ENCODE measurements around the gene CAPN11. TPM values are rescaled to one million over a fixed set of nuclear protein-coding genes. Genes with fewer than 3 reads are reported as not detected.
A peak's percentile ranks its signal among the peaks of the same experiment; 100 is the strongest.

CAPN11 gene
- total RNA-seq, 1 donor from 2014 or later, result not detected

GRCh38 chr6:44152533-44152932 lies 6.1 kb upstream of the CAPN11 start:
- ChIA-PET POLR2A (no interaction called here), CTCF (interaction anchor here (2.4 kb wide), 1 partner anchor 55 kb away, joined by 18 read pairs; no protein-coding TSS in a partner anchor)
- no peaks in the 10 kb centered on the region for H3K9me3 Mint-ChIP-seq
- H3K36me3 Mint-ChIP-seq (ENCODE audit: low read depth), result peaks cover 18% of the 10 kb centered on the region
- intact Hi-C loops (cut with micrococcal nuclease), result loop anchor here (1.0 to 10.0 kb wide), 2 partner anchors 56 to 428 kb away; no protein-coding TSS in a partner anchor
- TF ChIP-seq, protein P1, sequence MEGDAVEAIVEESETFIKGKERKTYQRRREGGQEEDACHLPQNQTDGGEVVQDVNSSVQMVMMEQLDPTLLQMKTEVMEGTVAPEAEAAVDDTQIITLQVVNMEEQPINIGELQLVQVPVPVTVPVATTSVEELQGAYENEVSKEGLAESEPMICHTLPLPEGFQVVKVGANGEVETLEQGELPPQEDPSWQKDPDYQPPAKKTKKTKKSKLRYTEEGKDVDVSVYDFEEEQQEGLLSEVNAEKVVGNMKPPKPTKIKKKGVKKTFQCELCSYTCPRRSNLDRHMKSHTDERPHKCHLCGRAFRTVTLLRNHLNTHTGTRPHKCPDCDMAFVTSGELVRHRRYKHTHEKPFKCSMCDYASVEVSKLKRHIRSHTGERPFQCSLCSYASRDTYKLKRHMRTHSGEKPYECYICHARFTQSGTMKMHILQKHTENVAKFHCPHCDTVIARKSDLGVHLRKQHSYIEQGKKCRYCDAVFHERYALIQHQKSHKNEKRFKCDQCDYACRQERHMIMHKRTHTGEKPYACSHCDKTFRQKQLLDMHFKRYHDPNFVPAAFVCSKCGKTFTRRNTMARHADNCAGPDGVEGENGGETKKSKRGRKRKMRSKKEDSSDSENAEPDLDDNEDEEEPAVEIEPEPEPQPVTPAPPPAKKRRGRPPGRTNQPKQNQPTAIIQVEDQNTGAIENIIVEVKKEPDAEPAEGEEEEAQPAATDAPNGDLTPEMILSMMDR (IDR thresholded peaks at IDR 0.05), result no peak
- DNase-seq, result no peak
- H3K4me3 Mint-ChIP-seq, result no peak overlapping the region
- peaks cover 5% of the 10 kb centered on the region for H3K4me1 Mint-ChIP-seq
- H3K27me3 Mint-ChIP-seq, result no peaks in the 10 kb centered on the region
- no peak overlapping the region for H3K27ac Mint-ChIP-seq
- ATAC-seq (ENCODE audit: low read depth), result no peak

GRCh38 chr6:44154067-44154466 lies 4.6 kb upstream of the CAPN11 start:
- Mint-ChIP-seq H3K36me3 (ENCODE audit: low read depth) (peaks cover 6% of the 10 kb centered on the region), H3K27ac (no peak overlapping the region), H3K4me1 (peaks cover 5% of the 10 kb centered on the region), H3K4me3 (no peak overlapping the region), H3K27me3 (no peaks in the 10 kb centered on the region), H3K9me3 (no peaks in the 10 kb centered on the region)
- DNase-seq (no peak), ATAC-seq (ENCODE audit: low read depth) (no peak)
- intact Hi-C loops (cut with micrococcal nuclease), result loop anchor here (10.0 kb wide), 1 partner anchor 429 kb away; no protein-coding TSS in a partner anchor
- POLR2A ChIA-PET, result no interaction called here
- CTCF ChIA-PET, result interaction anchor here (2.4 kb wide), 1 partner anchor 57 kb away, joined by 18 read pairs; no protein-coding TSS in a partner anchor
- TF ChIP-seq, protein P1 (IDR thresholded peaks at IDR 0.05), result no peak

DNA sequence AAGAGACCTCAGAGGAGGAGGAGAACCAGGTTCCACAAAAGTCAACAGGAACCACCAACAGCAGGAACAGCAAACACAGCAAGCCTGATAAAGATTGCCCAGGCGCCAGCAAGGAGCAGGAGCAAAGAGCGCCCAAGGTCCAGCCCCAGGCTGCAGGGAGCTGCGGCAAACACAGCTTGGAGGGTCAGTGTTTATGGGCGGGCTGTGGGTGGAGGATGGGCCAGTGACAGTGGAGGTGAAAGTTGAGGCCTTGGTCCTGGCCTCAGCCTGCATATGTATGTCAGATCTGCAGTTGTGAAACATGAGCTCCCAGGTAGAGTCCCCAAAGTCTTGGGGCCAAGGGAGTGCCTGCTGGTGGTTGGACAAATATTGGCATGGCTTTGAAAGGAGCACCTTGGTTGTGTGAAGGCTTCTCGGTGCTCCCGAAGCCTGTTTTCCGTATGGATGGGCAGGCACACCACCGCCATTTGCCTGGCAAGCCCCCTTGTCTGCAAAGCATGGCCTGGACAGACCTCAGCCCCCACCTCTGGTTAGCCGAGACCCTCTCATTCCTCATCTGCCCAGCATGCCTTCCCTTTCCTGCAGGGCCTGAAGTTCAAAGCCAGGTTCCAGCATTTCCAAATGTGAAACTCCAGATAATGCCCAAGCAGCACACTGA lies 2.0 kb upstream of the CAPN11 start:
- H3K27ac Mint-ChIP-seq, result no peak overlapping the region
- TF ChIP-seq, protein P1 (IDR thresholded peaks at IDR 0.05), result no peak
- ATAC-seq (ENCODE audit: low read depth) (no peak), DNase-seq (no peak)
- H3K9me3 Mint-ChIP-seq, result no peaks in the 10 kb centered on the region
- H3K27me3 Mint-ChIP-seq, result no peaks in the 10 kb centered on the region
- CTCF ChIA-PET, result no interaction called here
- H3K36me3 Mint-ChIP-seq (ENCODE audit: low read depth), result no peaks in the 10 kb centered on the region
- peaks cover 2% of the 10 kb centered on the region for H3K4me1 Mint-ChIP-seq
- POLR2A ChIA-PET, result no interaction called here
- intact Hi-C loops (cut with micrococcal nuclease), result loop anchor here (10.0 kb wide), 1 partner anchor 432 kb away; no protein-coding TSS in a partner anchor
- H3K4me3 Mint-ChIP-seq, result no peak overlapping the region

DNA sequence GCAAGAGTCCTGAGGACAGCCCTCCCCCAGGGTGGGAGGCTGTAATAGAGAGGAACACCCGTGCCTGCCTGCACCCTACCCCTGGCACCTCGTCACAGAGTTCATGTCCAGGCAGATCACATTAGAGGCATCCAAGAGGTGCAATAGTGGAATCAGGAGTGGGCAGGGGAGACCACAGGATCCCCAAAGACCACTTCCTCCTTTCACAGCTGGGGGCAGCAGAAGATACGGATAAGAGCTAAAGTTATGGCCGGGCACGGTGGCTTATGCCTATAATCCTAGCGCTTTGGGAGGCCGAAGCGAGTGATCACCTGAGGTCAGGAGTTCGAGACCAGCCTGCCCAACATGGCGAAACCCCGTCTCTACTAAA lies 1.5 kb upstream of the CAPN11 start:
- intact Hi-C loops (cut with micrococcal nuclease), result loop anchor here (10.0 kb wide), 1 partner anchor 432 kb away; no protein-coding TSS in a partner anchor
- ChIA-PET CTCF (no interaction called here), POLR2A (no interaction called here)
- TF ChIP-seq, protein P1 (IDR thresholded peaks at IDR 0.05), result no peak
- DNase-seq, result no peak
- no peak overlapping the region for H3K27ac Mint-ChIP-seq
- H3K4me1 Mint-ChIP-seq, result no peaks in the 10 kb centered on the region
- H3K36me3 Mint-ChIP-seq (ENCODE audit: low read depth), result no peaks in the 10 kb centered on the region
- H3K9me3 Mint-ChIP-seq, result no peaks in the 10 kb centered on the region
- no peak overlapping the region for H3K4me3 Mint-ChIP-seq
- H3K27me3 Mint-ChIP-seq, result peaks cover 2% of the 10 kb centered on the region
- ATAC-seq (ENCODE audit: low read depth), result no peak

DNA sequence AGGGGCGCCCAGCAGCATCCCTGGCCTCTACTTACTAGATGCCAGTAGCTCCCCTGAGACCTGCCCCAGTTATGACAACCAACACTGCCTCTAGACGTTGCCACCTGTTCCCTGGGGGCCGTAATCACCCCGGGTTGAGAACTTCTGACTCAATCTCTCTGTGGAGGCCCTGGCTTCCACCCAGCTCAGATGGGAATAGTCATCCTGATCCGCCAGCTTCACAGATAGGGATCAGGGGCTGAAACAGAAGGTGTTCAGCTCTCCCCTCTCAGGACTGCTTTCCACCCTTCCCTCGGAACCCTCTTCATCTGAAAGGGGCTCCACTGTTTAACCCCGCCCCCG lies 3.3 kb downstream of the CAPN11 start:
- intact Hi-C loops (cut with micrococcal nuclease), result no loop called here
- TF ChIP-seq, protein P1 (IDR thresholded peaks at IDR 0.05), result no peak

More for the DNA sequence above, 3.3 kb downstream of the CAPN11 start:
- ATAC-seq (ENCODE audit: low read depth) (peak; percentile 42), DNase-seq (no peak)
- H3K4me1 Mint-ChIP-seq, result no peaks in the 10 kb centered on the region
- ChIA-PET CTCF (interaction anchor here (1.1 kb wide), 1 partner anchor 11 kb away, joined by 3 read pairs; no protein-coding TSS in a partner anchor), POLR2A (interaction anchor here (0.7 kb wide), 1 partner anchor 73 kb away, joined by 3 read pairs; no protein-coding TSS in a partner anchor)
- no peaks in the 10 kb centered on the region for H3K9me3 Mint-ChIP-seq
- H3K36me3 Mint-ChIP-seq (ENCODE audit: low read depth), result no peaks in the 10 kb centered on the region
- H3K4me3 Mint-ChIP-seq, result no peak overlapping the region
- H3K27ac Mint-ChIP-seq, result no peak overlapping the region
- H3K27me3 Mint-ChIP-seq, result peaks cover 27% of the 10 kb centered on the region
